ENCODE measurements around the gene PPP1R7.

DNA sequence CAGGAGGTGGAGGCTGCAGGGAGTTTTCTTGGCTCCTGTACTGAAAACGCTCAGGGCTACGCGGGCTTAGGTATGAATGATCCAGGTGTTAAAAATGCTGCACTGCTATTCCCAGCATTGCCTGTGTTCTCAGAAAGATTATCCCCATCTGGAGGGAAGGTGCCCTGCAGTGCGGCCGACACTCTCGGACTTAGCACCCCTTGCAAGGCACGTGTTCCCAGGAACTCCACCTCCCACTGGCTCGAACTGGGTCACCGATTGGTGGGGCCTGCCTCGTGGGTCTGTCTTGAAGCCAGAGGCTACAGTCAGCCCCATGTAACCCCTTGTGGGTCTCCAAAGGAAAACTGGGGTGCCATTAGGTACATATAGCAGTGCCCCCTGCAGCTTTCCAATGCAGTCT lies 63.9 kb downstream of the PPP1R7 start:
- TF ChIP-seq, protein P1, sequence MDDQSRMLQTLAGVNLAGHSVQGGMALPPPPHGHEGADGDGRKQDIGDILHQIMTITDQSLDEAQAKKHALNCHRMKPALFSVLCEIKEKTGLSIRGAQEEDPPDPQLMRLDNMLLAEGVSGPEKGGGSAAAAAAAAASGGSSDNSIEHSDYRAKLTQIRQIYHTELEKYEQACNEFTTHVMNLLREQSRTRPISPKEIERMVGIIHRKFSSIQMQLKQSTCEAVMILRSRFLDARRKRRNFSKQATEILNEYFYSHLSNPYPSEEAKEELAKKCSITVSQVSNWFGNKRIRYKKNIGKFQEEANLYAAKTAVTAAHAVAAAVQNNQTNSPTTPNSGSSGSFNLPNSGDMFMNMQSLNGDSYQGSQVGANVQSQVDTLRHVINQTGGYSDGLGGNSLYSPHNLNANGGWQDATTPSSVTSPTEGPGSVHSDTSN (IDR thresholded peaks at IDR 0.05) = no peak
- no peak for TF ChIP-seq RXRA (IDR thresholded peaks at IDR 0.05; ENCODE audit: borderline replicate concordance, low read depth)
- TF ChIP-seq, protein P2, sequence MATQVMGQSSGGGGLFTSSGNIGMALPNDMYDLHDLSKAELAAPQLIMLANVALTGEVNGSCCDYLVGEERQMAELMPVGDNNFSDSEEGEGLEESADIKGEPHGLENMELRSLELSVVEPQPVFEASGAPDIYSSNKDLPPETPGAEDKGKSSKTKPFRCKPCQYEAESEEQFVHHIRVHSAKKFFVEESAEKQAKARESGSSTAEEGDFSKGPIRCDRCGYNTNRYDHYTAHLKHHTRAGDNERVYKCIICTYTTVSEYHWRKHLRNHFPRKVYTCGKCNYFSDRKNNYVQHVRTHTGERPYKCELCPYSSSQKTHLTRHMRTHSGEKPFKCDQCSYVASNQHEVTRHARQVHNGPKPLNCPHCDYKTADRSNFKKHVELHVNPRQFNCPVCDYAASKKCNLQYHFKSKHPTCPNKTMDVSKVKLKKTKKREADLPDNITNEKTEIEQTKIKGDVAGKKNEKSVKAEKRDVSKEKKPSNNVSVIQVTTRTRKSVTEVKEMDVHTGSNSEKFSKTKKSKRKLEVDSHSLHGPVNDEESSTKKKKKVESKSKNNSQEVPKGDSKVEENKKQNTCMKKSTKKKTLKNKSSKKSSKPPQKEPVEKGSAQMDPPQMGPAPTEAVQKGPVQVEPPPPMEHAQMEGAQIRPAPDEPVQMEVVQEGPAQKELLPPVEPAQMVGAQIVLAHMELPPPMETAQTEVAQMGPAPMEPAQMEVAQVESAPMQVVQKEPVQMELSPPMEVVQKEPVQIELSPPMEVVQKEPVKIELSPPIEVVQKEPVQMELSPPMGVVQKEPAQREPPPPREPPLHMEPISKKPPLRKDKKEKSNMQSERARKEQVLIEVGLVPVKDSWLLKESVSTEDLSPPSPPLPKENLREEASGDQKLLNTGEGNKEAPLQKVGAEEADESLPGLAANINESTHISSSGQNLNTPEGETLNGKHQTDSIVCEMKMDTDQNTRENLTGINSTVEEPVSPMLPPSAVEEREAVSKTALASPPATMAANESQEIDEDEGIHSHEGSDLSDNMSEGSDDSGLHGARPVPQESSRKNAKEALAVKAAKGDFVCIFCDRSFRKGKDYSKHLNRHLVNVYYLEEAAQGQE (IDR thresholded peaks at IDR 0.05; ENCODE audit: low read depth, low read length) = no peak
- no peak for TF ChIP-seq POLR2AphosphoS5 (IDR thresholded peaks at IDR 0.05; ENCODE audit: low read depth, low read length)
- no peak for TF ChIP-seq SIN3A (IDR thresholded peaks at IDR 0.05; ENCODE audit: borderline replicate concordance, low read depth, low read length)
